GM10266 (cell line): Measurements from ENCODE around the gene JAK3.

Experiments used
- DNase-seq: peaks from one replicate; pipeline ENCODE4 v3.0.0; 2012; ENCODE audit errors: extremely low spot score
- TF ChIP-seq, protein P1 (sequence below): IDR thresholded peaks from 2 replicates; pipeline ENCODE4 v1.5.1; 2012; ENCODE audit warnings: mild to moderate bottlenecking, low read depth; ENCODE audit not compliant: control insufficient read depth, insufficient read depth; ENCODE audit errors: missing control alignments

Gene JAK3

DNA sequence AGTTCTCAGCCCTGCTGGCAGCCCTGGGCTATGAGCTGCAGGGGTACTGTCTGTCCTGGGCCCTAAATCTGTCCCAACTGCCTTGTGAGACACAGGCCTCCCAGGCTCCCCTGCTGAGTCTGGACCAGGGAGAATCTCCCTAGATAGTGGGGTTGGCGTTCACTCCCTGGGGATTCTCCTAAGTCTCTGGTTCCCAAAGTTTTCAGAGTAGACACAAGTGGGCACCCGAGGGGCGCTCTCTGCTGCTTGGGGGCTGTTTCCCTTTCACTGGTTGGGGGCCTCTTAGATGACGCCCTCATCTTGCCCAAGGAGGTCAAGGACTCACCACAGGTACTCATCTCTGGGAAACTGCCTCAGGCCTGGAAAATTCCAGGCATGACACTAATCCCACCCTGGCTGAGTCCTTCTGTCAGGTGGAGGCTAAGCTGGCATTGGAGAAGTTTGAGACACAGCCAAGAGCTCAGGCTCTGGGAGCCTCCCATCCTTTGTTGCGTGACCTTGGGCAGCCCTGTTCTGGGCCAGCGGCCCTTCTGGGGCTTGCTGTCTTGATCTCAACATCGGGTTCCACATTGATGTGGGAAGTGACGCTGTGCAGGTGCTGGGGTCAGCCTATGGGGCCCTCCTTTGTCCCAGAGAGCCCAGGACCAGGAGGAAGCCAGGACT is 15.9 kb upstream of the JAK3 start:
- TF ChIP-seq, protein P1, sequence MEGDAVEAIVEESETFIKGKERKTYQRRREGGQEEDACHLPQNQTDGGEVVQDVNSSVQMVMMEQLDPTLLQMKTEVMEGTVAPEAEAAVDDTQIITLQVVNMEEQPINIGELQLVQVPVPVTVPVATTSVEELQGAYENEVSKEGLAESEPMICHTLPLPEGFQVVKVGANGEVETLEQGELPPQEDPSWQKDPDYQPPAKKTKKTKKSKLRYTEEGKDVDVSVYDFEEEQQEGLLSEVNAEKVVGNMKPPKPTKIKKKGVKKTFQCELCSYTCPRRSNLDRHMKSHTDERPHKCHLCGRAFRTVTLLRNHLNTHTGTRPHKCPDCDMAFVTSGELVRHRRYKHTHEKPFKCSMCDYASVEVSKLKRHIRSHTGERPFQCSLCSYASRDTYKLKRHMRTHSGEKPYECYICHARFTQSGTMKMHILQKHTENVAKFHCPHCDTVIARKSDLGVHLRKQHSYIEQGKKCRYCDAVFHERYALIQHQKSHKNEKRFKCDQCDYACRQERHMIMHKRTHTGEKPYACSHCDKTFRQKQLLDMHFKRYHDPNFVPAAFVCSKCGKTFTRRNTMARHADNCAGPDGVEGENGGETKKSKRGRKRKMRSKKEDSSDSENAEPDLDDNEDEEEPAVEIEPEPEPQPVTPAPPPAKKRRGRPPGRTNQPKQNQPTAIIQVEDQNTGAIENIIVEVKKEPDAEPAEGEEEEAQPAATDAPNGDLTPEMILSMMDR: no peak
- no peak for DNase-seq

DNA sequence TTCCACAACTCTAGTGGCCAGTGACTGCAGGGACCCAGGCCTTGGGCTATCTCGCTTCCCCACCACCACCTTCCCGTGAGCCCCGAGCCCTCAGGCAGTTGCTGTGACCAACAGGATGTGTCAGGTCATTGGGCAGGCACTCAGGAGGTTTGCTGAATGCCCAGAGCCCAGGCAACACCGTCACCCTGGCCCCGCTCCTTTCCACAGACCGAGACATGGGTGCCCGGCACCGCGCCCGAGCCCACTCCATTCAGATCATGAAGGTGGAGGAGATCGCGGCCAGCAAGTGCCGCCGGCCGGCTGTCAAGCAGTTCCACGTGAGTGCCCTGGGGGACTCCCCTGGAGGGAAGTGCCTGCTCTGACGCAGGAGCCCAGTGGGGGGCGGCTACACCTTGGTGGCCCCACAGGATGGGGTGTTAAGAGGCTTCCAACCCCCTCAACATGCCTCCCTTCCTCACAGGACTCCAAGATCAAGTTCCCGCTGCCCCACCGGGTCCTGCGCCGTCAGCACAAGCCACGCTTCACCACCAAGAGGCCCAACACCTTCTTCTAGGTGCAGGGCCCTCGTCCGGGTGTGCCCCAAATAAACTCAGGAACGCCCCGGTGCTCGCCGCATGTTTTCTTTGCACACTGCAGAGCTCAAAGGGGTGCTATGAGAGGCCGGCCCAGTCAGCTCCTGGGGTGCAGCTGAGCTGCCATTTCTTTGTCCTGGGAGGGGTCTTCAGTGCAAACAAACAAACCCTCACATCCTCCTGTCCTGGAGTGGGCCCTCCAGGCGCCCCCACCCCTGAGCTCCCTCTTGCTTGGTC is 15.1 kb upstream of the JAK3 start:
- TF ChIP-seq, protein P1: peak; percentile 21
- no peak for DNase-seq

DNA sequence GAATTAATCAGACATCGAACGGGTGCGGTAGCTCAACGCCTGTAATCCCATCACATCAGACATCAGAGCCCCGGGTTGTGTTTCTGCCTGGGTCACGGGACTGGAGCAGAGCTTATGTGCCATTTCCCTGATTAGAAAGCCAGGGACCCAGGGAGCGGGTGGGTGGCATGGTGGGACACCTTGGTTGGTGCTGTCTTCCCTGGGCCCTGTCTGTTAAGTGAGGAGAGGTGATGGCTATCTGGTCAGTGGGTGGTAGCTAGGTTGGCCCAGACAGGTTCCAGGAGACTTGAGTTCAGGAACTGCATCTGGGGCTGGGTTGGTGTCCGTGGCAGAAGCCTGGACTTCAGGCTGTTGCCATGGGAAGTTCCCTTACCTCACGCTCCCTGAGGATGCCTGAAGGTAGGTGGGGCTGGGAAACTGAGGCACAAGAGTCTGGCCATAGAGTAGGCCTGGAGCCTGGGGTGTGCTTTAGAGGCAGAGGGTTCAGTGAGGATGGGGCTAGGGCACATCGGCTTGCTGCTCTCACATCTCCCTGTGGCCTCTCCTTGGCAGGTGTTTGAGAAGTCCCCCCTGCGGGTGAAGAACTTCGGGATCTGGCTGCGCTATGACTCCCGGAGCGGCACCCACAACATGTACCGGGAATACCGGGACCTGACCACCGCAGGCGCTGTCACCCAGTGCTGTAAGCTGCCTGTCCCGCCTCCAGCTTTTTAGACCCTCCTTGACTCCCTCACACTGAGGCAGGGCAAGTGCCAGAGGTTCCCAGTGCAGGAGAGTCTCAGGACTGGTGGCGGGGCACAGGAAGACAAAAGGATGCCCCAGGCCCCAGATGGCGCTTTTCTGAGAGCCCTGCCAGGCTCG is 14.0 kb upstream of the JAK3 start:
- DNase-seq: no peak
- TF ChIP-seq, protein P1: no peak

DNA sequence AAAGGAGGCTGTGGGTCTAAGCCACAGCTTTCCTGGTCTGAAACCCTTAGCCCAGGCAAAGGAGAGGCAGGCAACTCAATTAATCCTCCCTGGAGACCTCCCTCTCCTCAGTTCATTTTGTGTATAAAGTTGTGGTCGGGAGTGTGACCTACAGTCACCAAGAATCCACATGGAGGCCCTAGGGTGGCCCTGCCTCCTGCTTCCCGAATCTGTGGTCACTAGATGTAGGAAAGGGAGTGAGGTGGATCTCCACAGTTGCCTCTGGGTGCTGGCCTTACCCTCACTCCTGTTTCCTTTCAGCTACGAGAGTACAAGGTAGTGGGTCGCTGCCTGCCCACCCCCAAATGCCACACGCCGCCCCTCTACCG is 13.2 kb upstream of the JAK3 start:
- TF ChIP-seq, protein P1: no peak
- no peak for DNase-seq

DNA sequence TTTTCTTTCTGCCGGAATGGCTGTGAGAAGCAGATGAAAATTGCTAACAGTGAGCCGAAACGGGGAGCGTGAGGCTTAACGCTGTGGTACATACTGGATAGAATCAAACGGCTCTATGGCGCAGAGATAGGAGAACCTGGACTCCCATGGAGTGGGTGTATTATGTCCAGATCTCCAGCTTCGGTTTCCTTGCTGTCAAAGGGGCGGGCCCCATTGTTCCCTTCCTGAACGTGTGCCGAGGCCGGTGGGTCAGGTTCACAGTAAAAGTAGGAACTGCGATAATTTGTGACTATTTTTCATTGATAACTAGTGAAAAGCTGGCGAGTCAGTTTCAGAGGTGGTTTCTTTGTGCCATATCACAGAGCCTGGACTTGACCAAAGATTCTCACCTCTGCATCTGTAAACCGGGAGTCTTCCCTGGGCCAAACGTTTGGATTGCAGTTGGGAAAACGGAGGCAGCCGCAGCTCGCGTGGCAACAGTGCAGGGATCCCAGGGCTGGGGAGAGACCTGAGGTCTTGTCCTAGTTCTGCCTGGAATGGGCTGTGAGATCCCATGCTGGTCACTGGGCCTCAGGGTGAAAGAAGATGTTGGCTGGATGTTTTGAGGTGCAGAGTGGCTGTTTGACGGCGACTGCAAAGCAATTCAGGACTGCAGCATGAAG is 12.7 kb upstream of the JAK3 start:
- TF ChIP-seq, protein P1: no peak
- no peak for DNase-seq

DNA sequence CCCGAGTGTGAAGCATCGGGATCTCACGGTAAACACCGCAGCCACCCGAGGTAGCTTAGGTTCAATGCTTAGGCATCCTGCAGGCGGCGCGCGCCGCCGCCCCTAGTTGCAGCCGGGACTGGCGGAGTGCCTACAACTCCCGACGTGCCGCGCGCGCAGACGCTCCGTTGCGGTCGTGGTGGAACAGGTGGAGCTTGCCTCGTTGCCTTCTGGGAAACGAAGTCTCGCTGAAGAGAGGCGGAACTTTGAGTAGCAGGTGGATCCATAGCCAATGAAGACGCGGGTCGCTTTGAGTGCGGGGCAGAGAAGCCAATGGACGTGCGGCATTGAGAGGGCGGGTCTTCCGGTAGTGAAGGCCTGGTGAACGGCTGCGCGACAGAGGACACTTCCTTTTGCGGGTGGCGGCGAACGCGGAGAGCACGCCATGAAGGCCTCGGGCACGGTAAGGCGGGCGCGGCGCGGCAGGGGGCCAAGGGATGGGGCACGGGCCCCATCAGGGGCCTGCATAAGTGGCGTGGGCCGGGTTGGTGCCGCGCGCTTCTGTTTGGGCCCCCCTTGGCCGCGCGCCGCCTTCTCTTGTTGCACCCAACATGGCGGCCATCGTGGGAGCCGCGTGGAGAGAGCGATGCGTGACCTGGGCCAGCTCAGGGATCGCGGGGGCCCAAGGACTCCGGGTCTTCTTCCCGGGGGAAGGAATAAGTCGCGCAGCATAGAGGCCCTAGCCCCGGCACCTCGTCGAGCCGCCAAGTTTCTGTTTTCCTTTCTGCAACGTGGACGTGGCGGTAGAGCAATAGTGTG is 11.9 kb upstream of the JAK3 start, which contains the start of gene RPL18A:
RPL18A (plus strand) TSS at position 378 of the 798 bp plus-strand sequence; CDS start at position 425, 47 bp downstream.
- TF ChIP-seq, protein P1: peak; percentile 93
- DNase-seq: peak; percentile 97
